C1 segment of cervical spinal cord (tissue), 14 donors: ENCODE measurements around the gene MUSK.
"Not testable (repeated sequence)": the region's sequence is repeated elsewhere in the genome, so short reads cannot be mapped to it uniquely, and the experiment has no call there.

Source experiments
- DNase-seq, 14 donors: peaks; one replicate each; lab custom pipeline; 2025; lab: John Stamatoyannopoulos, UW

Gene MUSK

GRCh38 chr9:110809038-110809595 lies 140.5 kb downstream of the MUSK start:
- no peak for DNase-seq

GRCh38 chr9:110810262-110810976 lies 141.8 kb downstream of the MUSK start:
- no peak for DNase-seq

GRCh38 chr9:110812886-110813285 lies 144.3 kb downstream of the MUSK start:
- no peak for DNase-seq

- DNase-seq, result no peak
These were observed 145.6 kb downstream of the MUSK start for GRCh38 chr9:110814159-110814558.

GRCh38 chr9:110815361-110815760 lies 146.8 kb downstream of the MUSK start:
- peak in 1 of 14 donors; percentile 14 for DNase-seq

GRCh38 chr9:110820381-110820780 lies 151.8 kb downstream of the MUSK start:
- peak in 1 of 14 donors; percentile 21 for DNase-seq

GRCh38 chr9:110821064-110821463 lies 152.5 kb downstream of the MUSK start:
- no peak for DNase-seq

- not testable (repeated sequence) for DNase-seq
These were observed 156.5 kb downstream of the MUSK start for GRCh38 chr9:110825129-110825528.

GRCh38 chr9:110825950-110826349 lies 157.4 kb downstream of the MUSK start:
- DNase-seq, result no peak

GRCh38 chr9:110826400-110826799 lies 157.8 kb downstream of the MUSK start:
- not testable (repeated sequence) for DNase-seq

GRCh38 chr9:110828264-110828663 lies 159.7 kb downstream of the MUSK start:
- DNase-seq, result peak in 4 of 14 donors; percentile 5 to 62 (median 20)

GRCh38 chr9:110830495-110830894 lies 161.9 kb downstream of the MUSK start:
- DNase-seq, result no peak

GRCh38 chr9:110832926-110833325 lies 164.3 kb downstream of the MUSK start:
- no peak for DNase-seq

- DNase-seq, result no peak
These were observed 166.8 kb downstream of the MUSK start for GRCh38 chr9:110835404-110835803.

- DNase-seq, result no peak
These were observed 167.3 kb downstream of the MUSK start for GRCh38 chr9:110835859-110836271.

- DNase-seq, result no peak
These were observed 168.9 kb downstream of the MUSK start for GRCh38 chr9:110837401-110838005.

GRCh38 chr9:110842169-110842568 lies 173.6 kb downstream of the MUSK start:
- no peak for DNase-seq

GRCh38 chr9:110842986-110843385 lies 174.4 kb downstream of the MUSK start:
- no peak for DNase-seq

- DNase-seq, result no peak
These were observed 175.5 kb downstream of the MUSK start for GRCh38 chr9:110844121-110844520.

GRCh38 chr9:110846215-110846614 lies 177.6 kb downstream of the MUSK start:
- no peak for DNase-seq

- no peak for DNase-seq
These were observed 179.1 kb downstream of the MUSK start for GRCh38 chr9:110847671-110848070.

GRCh38 chr9:110850401-110851135 lies 182.0 kb downstream of the MUSK start:
- no peak for DNase-seq
